Gastrocnemius medialis (tissue), 4 donors: ENCODE measurements around the gene COX4I1.

Experiments used
- POLR2A ChIP-seq, 2 donors: fragments of 450-650 bp; IDR thresholded peaks; one replicate each; pipeline ENCODE4 v1.6.1; 2017; ENCODE audit warnings: antibody characterized with exemption in 2 of 2, mild to moderate bottlenecking in 2 of 2, moderate library complexity in 2 of 2
- TF ChIP-seq, protein P1 (sequence below), 5 experiments: fragments of 450-650 bp in 3 of 5; fragments of 200-600 bp in 2 of 5; sonication (generic) in 2 of 5; IDR thresholded peaks in 4 of 5; conservative IDR thresholded peaks in 1 of 5; 1 replicate in 4 of 5; 2 replicates in 1 of 5; pipeline ENCODE4 v1.5.1; 2016 to 2019; ENCODE audit warnings: antibody characterized with exemption in 5 of 5, mild to moderate bottlenecking in 3 of 5, moderate library complexity in 3 of 5

GRCh38 chr16:85849388-85849787 lies 49.9 kb downstream of the COX4I1 start:
- TF ChIP-seq, protein P1, sequence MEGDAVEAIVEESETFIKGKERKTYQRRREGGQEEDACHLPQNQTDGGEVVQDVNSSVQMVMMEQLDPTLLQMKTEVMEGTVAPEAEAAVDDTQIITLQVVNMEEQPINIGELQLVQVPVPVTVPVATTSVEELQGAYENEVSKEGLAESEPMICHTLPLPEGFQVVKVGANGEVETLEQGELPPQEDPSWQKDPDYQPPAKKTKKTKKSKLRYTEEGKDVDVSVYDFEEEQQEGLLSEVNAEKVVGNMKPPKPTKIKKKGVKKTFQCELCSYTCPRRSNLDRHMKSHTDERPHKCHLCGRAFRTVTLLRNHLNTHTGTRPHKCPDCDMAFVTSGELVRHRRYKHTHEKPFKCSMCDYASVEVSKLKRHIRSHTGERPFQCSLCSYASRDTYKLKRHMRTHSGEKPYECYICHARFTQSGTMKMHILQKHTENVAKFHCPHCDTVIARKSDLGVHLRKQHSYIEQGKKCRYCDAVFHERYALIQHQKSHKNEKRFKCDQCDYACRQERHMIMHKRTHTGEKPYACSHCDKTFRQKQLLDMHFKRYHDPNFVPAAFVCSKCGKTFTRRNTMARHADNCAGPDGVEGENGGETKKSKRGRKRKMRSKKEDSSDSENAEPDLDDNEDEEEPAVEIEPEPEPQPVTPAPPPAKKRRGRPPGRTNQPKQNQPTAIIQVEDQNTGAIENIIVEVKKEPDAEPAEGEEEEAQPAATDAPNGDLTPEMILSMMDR (IDR thresholded peaks at IDR 0.05 in 4 of 5, conservative IDR thresholded peaks at IDR 0.05 in 1 of 5) = no peak
- TF ChIP-seq POLR2A (IDR thresholded peaks at IDR 0.05) = no peak
